HG02678 (cell line): ENCODE measurements around the gene TMEM221.

ENCODE experiments used
- ATAC-seq: cut with Tn5 transposase; IDR thresholded peaks from one replicate; pipeline ENCODE4 v1.9.1; 2021; ENCODE audit warnings: mild to moderate bottlenecking, moderate library complexity; ENCODE audit not compliant: unreplicated experiment

The TMEM221 gene

GRCh38 chr19:17473041-17473440 is 24.6 kb upstream of the TMEM221 start:
- ATAC-seq, result no peak

- no peak for ATAC-seq
Measured at GRCh38 chr19:17471410-17472125, 23.1 kb upstream of the TMEM221 start.

- peak; percentile 76 for ATAC-seq
Measured at GRCh38 chr19:17470068-17470841, 21.8 kb upstream of the TMEM221 start, which contains the start of gene SLC27A1. SLC27A1 (plus strand) TSS chr19:17470524; CDS start chr19:17470541, 17 bp downstream.

- peak; percentile 46 for ATAC-seq
Measured at GRCh38 chr19:17469481-17470067, 21.1 kb upstream of the TMEM221 start.

GRCh38 chr19:17469092-17469480 is 20.6 kb upstream of the TMEM221 start:
- ATAC-seq, result no peak

GRCh38 chr19:17468302-17469091 is 20.0 kb upstream of the TMEM221 start:
- no peak for ATAC-seq

- no peak for ATAC-seq
Measured at GRCh38 chr19:17467471-17468301, 19.2 kb upstream of the TMEM221 start.

GRCh38 chr19:17466487-17466850 is 18.0 kb upstream of the TMEM221 start:
- ATAC-seq, result no peak

- no peak for ATAC-seq
Measured at GRCh38 chr19:17460372-17461230, 12.1 kb upstream of the TMEM221 start, which contains the start of gene NXNL1. NXNL1 (minus strand) TSS chr19:17460926; CDS start chr19:17460869, 57 bp downstream.

GRCh38 chr19:17458970-17459369 is 10.5 kb upstream of the TMEM221 start:
- ATAC-seq, result no peak

GRCh38 chr19:17457616-17458015 is 9.1 kb upstream of the TMEM221 start:
- no peak for ATAC-seq

- no peak for ATAC-seq
Measured at GRCh38 chr19:17456127-17456526, 7.7 kb upstream of the TMEM221 start.

- no peak for ATAC-seq
Measured at GRCh38 chr19:17455308-17456123, 7.0 kb upstream of the TMEM221 start.

- no peak for ATAC-seq
Measured at GRCh38 chr19:17454576-17455071, 6.2 kb upstream of the TMEM221 start.

GRCh38 chr19:17451820-17452219 is 3.4 kb upstream of the TMEM221 start:
- ATAC-seq, result no peak

- no peak for ATAC-seq
Measured at GRCh38 chr19:17450264-17451075, 2.0 kb upstream of the TMEM221 start.

GRCh38 chr19:17447704-17448130 is 751 bp downstream of the TMEM221 start:
- ATAC-seq, result no peak
